Lung (tissue), 12 donors: ENCODE data around the gene RGL4. TPM values are rescaled to one million over a fixed set of nuclear protein-coding genes. Genes with fewer than 3 reads are reported as not detected.

Experiments
- ATAC-seq: fragments of 200-7000 bp; cut with Tn5 transposase; one replicate; pipeline ENCODE4 v1.9.1; 2020; ENCODE audit warnings: moderate number of reproducible peaks; ENCODE audit not compliant: insufficient read depth, low FRiP score
- DNase-seq, 3 donors: peaks; one replicate each; pipeline ENCODE4 v3.0.0-alpha.2; 2013 to 2017
- H3K27ac ChIP-seq, 2 donors: one replicate each; pipeline ENCODE4 v1.5.1; 2013; ENCODE audit warnings: mild to moderate bottlenecking in 2 of 2, moderate library complexity in 2 of 2, control low read depth in 1 of 2, inconsistent platforms in 1 of 2, low read depth in 1 of 2, low read length in 1 of 2
- H3K27me3 ChIP-seq, 3 donors: one replicate each; pipeline ENCODE4 v1.5.1; 2013; ENCODE audit warnings: low read length in 2 of 3; ENCODE audit not compliant: control insufficient read depth in 3 of 3, insufficient read depth in 3 of 3
- H3K36me3 ChIP-seq, 4 donors: one replicate each; pipeline ENCODE4 v1.5.1; 2013; ENCODE audit warnings: low read length in 4 of 4, mild to moderate bottlenecking in 1 of 4, moderate library complexity in 1 of 4; ENCODE audit not compliant: control insufficient read depth in 4 of 4, insufficient read depth in 4 of 4
- H3K4me1 ChIP-seq, 5 donors: one replicate each; pipeline ENCODE4 v1.5.1; 2013; ENCODE audit warnings: low read length in 5 of 5, mild to moderate bottlenecking in 2 of 5, moderate library complexity in 1 of 5; ENCODE audit not compliant: control insufficient read depth in 5 of 5, insufficient read depth in 5 of 5
- H3K4me3 ChIP-seq: one replicate; pipeline ENCODE4 v1.5.1; 2013; ENCODE audit warnings: mild to moderate bottlenecking, control low read depth, moderate library complexity
- H3K9ac ChIP-seq, 2 donors: one replicate each; pipeline ENCODE4 v1.5.1; 2013; ENCODE audit warnings: low read length in 2 of 2, control low read depth in 1 of 2; ENCODE audit not compliant: insufficient read depth in 1 of 2
- H3K9me3 ChIP-seq, 4 donors: one replicate each; pipeline ENCODE4 v1.5.1; 2013; ENCODE audit warnings: low read length in 3 of 4, mild to moderate bottlenecking in 1 of 4, moderate library complexity in 1 of 4; ENCODE audit not compliant: control insufficient read depth in 4 of 4, insufficient read depth in 3 of 4
- CTCF ChIP-seq: IDR thresholded peaks from 2 replicates; pipeline ENCODE4 v1.5.1; 2012; ENCODE audit warnings: mild to moderate bottlenecking; ENCODE audit errors: control extremely low read depth, extremely low read depth
- WGBS, 2 donors: extraction: QIAGEN DNeasy Blood & Tissue Kit; methylation state at CpG; one replicate each; pipeline ENCODE4 v1.1.7; 2013; 5-methylcytosine and 5-hydroxymethylcytosine counted together
- polyA plus RNA-seq, 2 donors: library from polyadenylated mRNA; stranded (reverse); fragments of 200-250 nt; gene quantifications; one replicate each; pipeline ENCODE4 v1.2.1, GENCODE V29; 2013
- total RNA-seq, 2 donors: library from RNA; depleted of rRNA in 1 of 2; stranded (reverse); fragments of >200 nt in 1 of 2; gene quantifications; one replicate each; pipeline ENCODE4 v1.2.1, GENCODE V29; 2014 to 2021
- donor health status: control.
- donor health status: control.
- donor health status: Bipolar disorder and iron deficiency.
- donor health status: healthy.
- donor health status: DM: yes; HTN: yes; CAD: no.

Gene RGL4
- total and polyA plus RNA-seq, 4 donors = 1.3 to 37.0 (median 2.6) TPM

GRCh38 chr22:23744485-23744884 is 53.7 kb downstream of the RGL4 start:
- no peak for TF ChIP-seq CTCF
- H3K9me3 ChIP-seq = peaks cover 0 to 8% (median 0%) of the 10 kb centered on the region in 4 donors
- H3K27me3 ChIP-seq = no peaks in the 10 kb centered on the region
- peaks cover 6 to 33% (median 28%) of the 10 kb centered on the region in 4 donors for H3K36me3 ChIP-seq
- ATAC-seq (no peak), DNase-seq (no peak)
- no peak overlapping the region for H3K4me3 ChIP-seq
- H3K27ac ChIP-seq = no peak overlapping the region
- no peak overlapping the region for H3K9ac ChIP-seq
- 97 to 98% methylated on average over 14 of the region's 14 CpGs for WGBS, 2 donors
- H3K4me1 ChIP-seq = peaks cover 0 to 1% (median 0%) of the 10 kb centered on the region in 5 donors

DNA sequence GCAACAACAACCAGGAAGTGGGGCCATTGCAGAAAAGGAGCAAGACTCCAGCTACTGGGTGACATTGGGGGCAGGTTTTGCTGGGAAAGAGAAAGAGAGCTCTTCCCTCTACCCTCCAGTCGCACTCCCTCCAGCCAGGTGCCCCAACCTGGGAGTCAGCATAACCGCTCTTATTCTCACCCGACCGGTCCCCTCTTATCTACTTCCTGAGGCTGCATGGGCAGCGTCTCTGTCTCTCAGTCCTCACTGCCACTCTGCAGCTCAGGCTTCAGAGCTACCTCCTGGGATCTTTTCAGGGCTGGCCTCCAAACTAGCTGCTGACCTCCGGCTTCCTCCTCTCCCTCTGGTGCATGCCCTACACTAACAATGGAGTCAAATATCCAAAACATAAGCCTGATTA is 55.0 kb downstream of the RGL4 start:
- Histone ChIP-seq H3K4me3 (no peak overlapping the region), H3K27ac (no peak overlapping the region), H3K36me3 (peaks cover 6 to 33% (median 28%) of the 10 kb centered on the region in 4 donors), H3K27me3 (no peaks in the 10 kb centered on the region), H3K4me1 (peaks cover 0 to 11% (median 4%) of the 10 kb centered on the region in 5 donors), H3K9me3 (peaks cover 0 to 8% (median 0%) of the 10 kb centered on the region in 4 donors), H3K9ac (no peak overlapping the region)
- DNase-seq = peak; percentile 26 to 63 (median 58)
- TF ChIP-seq CTCF = no peak
- ATAC-seq = no peak
- WGBS, 2 donors = 63 to 73% methylated on average over 6 of the region's 6 CpGs

Other genes starting within 250 kb of the RGL4 start
- gene IGLL1, start 110.7 kb upstream of the RGL4 start, total RNA-seq = under 1 TPM in 1 of 2 donors, not detected in 1; 0.28 TPM
- under 1 TPM in 1 of 2 donors, not detected in 1; 0.16 TPM for gene IGLL1, start 110.7 kb upstream of the RGL4 start, polyA plus RNA-seq
- gene DRICH1, start 58.7 kb upstream of the RGL4 start, total RNA-seq = under 1 TPM; 0.82 to 0.86 TPM
- under 1 TPM; 0.15 to 0.47 TPM for gene DRICH1, start 58.7 kb upstream of the RGL4 start, polyA plus RNA-seq
- 1 to 10 TPM; 5.8 to 6.9 TPM for gene ZNF70, start 60.1 kb downstream of the RGL4 start, total RNA-seq
- gene ZNF70, start 60.1 kb downstream of the RGL4 start, polyA plus RNA-seq = 1 to 10 TPM in 1 of 2 donors, under 1 TPM in 1; 0.98 to 1.5 TPM
- not detected for gene VPREB3, start 63.4 kb downstream of the RGL4 start, total RNA-seq
- 1 to 10 TPM in 1 of 2 donors, under 1 TPM in 1; 0.39 to 1.4 TPM for gene VPREB3, start 63.4 kb downstream of the RGL4 start, polyA plus RNA-seq
- gene C22orf15, start 72.0 kb downstream of the RGL4 start, total RNA-seq = 10 to 100 TPM; 12.0 to 18.7 TPM
- gene C22orf15, start 72.0 kb downstream of the RGL4 start, polyA plus RNA-seq = 1 to 10 TPM; 3.0 to 8.7 TPM
- 100 to 1,000 TPM in 1 of 2 donors, 10 to 100 TPM in 1; 16.6 to 128 TPM for gene CHCHD10, start 77.0 kb downstream of the RGL4 start, total RNA-seq
- 100 to 1,000 TPM in 1 of 2 donors, 10 to 100 TPM in 1; 37.2 to 174 TPM for gene CHCHD10, start 77.0 kb downstream of the RGL4 start, polyA plus RNA-seq
- gene MMP11, start 81.8 kb downstream of the RGL4 start, total RNA-seq = 1 to 10 TPM; 2.2 to 2.6 TPM
- under 1 TPM; 0.43 to 0.68 TPM for gene MMP11, start 81.8 kb downstream of the RGL4 start, polyA plus RNA-seq
- 10 to 100 TPM; 39.2 to 69.6 TPM for gene SMARCB1, start 96.0 kb downstream of the RGL4 start, total RNA-seq
- gene SMARCB1, start 96.0 kb downstream of the RGL4 start, polyA plus RNA-seq = 10 to 100 TPM; 41.0 to 54.6 TPM
- gene DERL3, start 148.0 kb downstream of the RGL4 start, total RNA-seq = 10 to 100 TPM in 1 of 2 donors, 1 to 10 TPM in 1; 6.1 to 15.1 TPM
- gene DERL3, start 148.0 kb downstream of the RGL4 start, polyA plus RNA-seq = 1 to 10 TPM; 6.7 to 8.4 TPM
- 10 to 100 TPM; 11.1 to 14.1 TPM for gene SLC2A11, start 166.9 kb downstream of the RGL4 start, total RNA-seq
- 1 to 10 TPM; 3.9 to 9.6 TPM for gene SLC2A11, start 166.9 kb downstream of the RGL4 start, polyA plus RNA-seq
- 100 to 1,000 TPM in 1 of 2 donors, 10 to 100 TPM in 1; 71.8 to 751 TPM for gene MIF, start 203.4 kb downstream of the RGL4 start, total RNA-seq
- gene MIF, start 203.4 kb downstream of the RGL4 start, polyA plus RNA-seq = 100 to 1,000 TPM; 850 to 887 TPM